ENCODE measurements around the gene THSD4. TPM values are rescaled to one million over a fixed set of nuclear protein-coding genes. Genes with fewer than 3 reads are reported as not detected.
A peak's percentile ranks its signal among the peaks of the same experiment; 100 is the strongest.

Gene THSD4
- total RNA-seq, 1 donor from 2014 or later, result 2.5 TPM

DNA sequence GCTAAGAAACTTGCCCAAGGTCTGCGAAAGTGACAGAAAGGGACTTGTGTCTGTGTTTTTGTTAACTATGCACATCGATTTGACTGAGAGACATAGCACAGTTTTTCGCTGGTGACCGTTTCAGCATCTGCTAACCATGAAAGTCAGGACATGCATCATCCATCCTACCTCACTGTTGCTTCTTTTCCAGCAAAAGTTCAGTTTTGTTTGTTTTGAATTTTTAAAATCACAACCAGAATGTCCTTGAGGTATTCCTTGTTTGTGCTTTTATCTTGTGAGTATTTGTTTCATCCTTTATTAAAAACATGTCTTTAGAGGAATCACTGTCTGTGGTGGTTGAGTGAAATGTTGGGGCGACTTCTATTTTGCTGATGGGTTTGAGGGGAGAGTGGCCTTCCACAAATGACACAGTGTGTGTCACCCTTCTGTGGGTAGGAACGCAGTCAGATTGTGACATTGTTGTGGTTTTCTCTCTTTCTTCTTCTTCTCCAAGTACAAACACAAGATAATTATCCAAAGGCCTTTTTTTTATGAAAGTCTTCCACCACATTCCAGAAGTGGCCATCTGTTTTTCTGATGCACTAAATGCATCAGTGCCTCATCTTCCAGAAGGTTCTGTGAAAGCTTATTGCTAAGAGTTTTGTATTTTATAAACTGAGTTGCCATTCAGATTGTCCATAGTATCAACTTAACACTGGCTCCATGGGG, 480.7 kb downstream of the THSD4 start:
- H3K4me3 ChIP-seq (ENCODE audit: insufficient read depth, low read depth, low read length), result no peak overlapping the region
- TF ChIP-seq, protein P1, sequence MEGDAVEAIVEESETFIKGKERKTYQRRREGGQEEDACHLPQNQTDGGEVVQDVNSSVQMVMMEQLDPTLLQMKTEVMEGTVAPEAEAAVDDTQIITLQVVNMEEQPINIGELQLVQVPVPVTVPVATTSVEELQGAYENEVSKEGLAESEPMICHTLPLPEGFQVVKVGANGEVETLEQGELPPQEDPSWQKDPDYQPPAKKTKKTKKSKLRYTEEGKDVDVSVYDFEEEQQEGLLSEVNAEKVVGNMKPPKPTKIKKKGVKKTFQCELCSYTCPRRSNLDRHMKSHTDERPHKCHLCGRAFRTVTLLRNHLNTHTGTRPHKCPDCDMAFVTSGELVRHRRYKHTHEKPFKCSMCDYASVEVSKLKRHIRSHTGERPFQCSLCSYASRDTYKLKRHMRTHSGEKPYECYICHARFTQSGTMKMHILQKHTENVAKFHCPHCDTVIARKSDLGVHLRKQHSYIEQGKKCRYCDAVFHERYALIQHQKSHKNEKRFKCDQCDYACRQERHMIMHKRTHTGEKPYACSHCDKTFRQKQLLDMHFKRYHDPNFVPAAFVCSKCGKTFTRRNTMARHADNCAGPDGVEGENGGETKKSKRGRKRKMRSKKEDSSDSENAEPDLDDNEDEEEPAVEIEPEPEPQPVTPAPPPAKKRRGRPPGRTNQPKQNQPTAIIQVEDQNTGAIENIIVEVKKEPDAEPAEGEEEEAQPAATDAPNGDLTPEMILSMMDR (IDR thresholded peaks at IDR 0.05; ENCODE audit: insufficient read depth, low read depth, low read length), result no peak
- TF ChIP-seq EZH2 (IDR thresholded peaks at IDR 0.05; ENCODE audit: insufficient read depth, low read length), result no peak
- no peaks in the 10 kb centered on the region for H3K9me3 ChIP-seq (ENCODE audit: insufficient read depth, low read depth, low read length)
- H3K79me2 ChIP-seq (ENCODE audit: insufficient read depth, low read length), result no peaks in the 10 kb centered on the region
- no peaks in the 10 kb centered on the region for H3K27me3 ChIP-seq (ENCODE audit: insufficient read depth, low read length)
- no peak for FAIRE-seq
- Mint-ChIP-seq H3K9me3 (ENCODE audit: unreplicated experiment) (no peaks in the 10 kb centered on the region), H3K27ac (ENCODE audit: unreplicated experiment) (no peak overlapping the region), H3K27me3 (ENCODE audit: low read depth, unreplicated experiment) (no peaks in the 10 kb centered on the region), H3K4me3 (ENCODE audit: unreplicated experiment) (no peak overlapping the region), H3K36me3 (ENCODE audit: low read depth, unreplicated experiment) (no peaks in the 10 kb centered on the region), H3K4me1 (ENCODE audit: low read depth, unreplicated experiment) (peaks cover 18% of the 10 kb centered on the region)
- no peak overlapping the region for H3K27ac ChIP-seq (ENCODE audit: low read depth, low read length)
- peak; percentile 12 for DNase-seq (ENCODE audit: low read depth)
- no peak overlapping the region for H3K9ac ChIP-seq (ENCODE audit: low read length)
- H3K4me1 ChIP-seq (ENCODE audit: insufficient read depth, low read length), result no peaks in the 10 kb centered on the region
- H3K36me3 ChIP-seq (ENCODE audit: insufficient read depth, low read length), result no peaks in the 10 kb centered on the region
- no peak overlapping the region for H2AFZ ChIP-seq (ENCODE audit: low read depth, low read length)
- no peak overlapping the region for H3K4me2 ChIP-seq (ENCODE audit: low read length)
- no peaks in the 10 kb centered on the region for H4K20me1 ChIP-seq (ENCODE audit: insufficient read depth, low read length)

DNA sequence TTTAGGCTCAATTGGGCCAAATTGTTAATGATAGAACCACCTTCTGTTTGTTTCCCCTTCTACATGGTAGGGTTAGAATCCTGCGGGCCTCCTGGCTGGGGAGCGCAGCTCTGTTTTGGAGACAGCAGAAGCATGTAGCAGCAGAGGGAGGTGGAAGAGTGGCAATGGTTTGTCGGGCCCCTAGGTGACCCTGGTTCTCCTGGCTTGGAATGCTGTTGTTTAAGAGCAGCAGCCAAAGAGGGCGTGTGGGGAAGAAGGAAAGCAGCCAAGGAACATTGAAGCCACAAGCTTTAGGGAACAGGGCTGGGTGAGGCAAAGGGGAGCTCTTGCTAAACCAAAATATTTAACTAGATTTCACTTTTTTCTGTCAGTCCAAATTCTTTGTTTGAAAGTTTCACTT, 481.4 kb downstream of the THSD4 start:
- no peak overlapping the region for H3K9ac ChIP-seq (ENCODE audit: low read length)
- Mint-ChIP-seq H3K9me3 (ENCODE audit: unreplicated experiment) (no peaks in the 10 kb centered on the region), H3K27ac (ENCODE audit: unreplicated experiment) (no peak overlapping the region), H3K36me3 (ENCODE audit: low read depth, unreplicated experiment) (no peaks in the 10 kb centered on the region), H3K27me3 (ENCODE audit: low read depth, unreplicated experiment) (no peaks in the 10 kb centered on the region), H3K4me1 (ENCODE audit: low read depth, unreplicated experiment) (peaks cover 18% of the 10 kb centered on the region), H3K4me3 (ENCODE audit: unreplicated experiment) (no peak overlapping the region)
- no peak overlapping the region for H3K4me3 ChIP-seq (ENCODE audit: insufficient read depth, low read depth, low read length)
- no peaks in the 10 kb centered on the region for H3K79me2 ChIP-seq (ENCODE audit: insufficient read depth, low read length)
- no peaks in the 10 kb centered on the region for H3K27me3 ChIP-seq (ENCODE audit: insufficient read depth, low read length)
- H4K20me1 ChIP-seq (ENCODE audit: insufficient read depth, low read length), result no peaks in the 10 kb centered on the region
- no peaks in the 10 kb centered on the region for H3K4me1 ChIP-seq (ENCODE audit: insufficient read depth, low read length)
- no peak overlapping the region for H2AFZ ChIP-seq (ENCODE audit: low read depth, low read length)
- no peaks in the 10 kb centered on the region for H3K36me3 ChIP-seq (ENCODE audit: insufficient read depth, low read length)
- no peak overlapping the region for H3K27ac ChIP-seq (ENCODE audit: low read depth, low read length)
- TF ChIP-seq, protein P1 (IDR thresholded peaks at IDR 0.05; ENCODE audit: insufficient read depth, low read depth, low read length), result no peak
- no peak for TF ChIP-seq EZH2 (IDR thresholded peaks at IDR 0.05; ENCODE audit: insufficient read depth, low read length)
- H3K9me3 ChIP-seq (ENCODE audit: insufficient read depth, low read depth, low read length), result no peaks in the 10 kb centered on the region
- peak; percentile 35 for DNase-seq (ENCODE audit: low read depth)
- H3K4me2 ChIP-seq (ENCODE audit: low read length), result no peak overlapping the region
- no peak for FAIRE-seq

- no peak for DNase-seq (ENCODE audit: low read depth)
- Mint-ChIP-seq H3K4me1 (ENCODE audit: low read depth, unreplicated experiment) (peaks cover 18% of the 10 kb centered on the region), H3K9me3 (ENCODE audit: unreplicated experiment) (no peaks in the 10 kb centered on the region), H3K27me3 (ENCODE audit: low read depth, unreplicated experiment) (no peaks in the 10 kb centered on the region), H3K27ac (ENCODE audit: unreplicated experiment) (no peak overlapping the region), H3K4me3 (ENCODE audit: unreplicated experiment) (no peak overlapping the region), H3K36me3 (ENCODE audit: low read depth, unreplicated experiment) (no peaks in the 10 kb centered on the region)
- Histone ChIP-seq H3K27ac (ENCODE audit: low read depth, low read length) (no peak overlapping the region), H3K27me3 (ENCODE audit: insufficient read depth, low read length) (no peaks in the 10 kb centered on the region), H3K36me3 (ENCODE audit: insufficient read depth, low read length) (no peaks in the 10 kb centered on the region), H2AFZ (ENCODE audit: low read depth, low read length) (no peak overlapping the region), H3K4me2 (ENCODE audit: low read length) (no peak overlapping the region), H3K9ac (ENCODE audit: low read length) (no peak overlapping the region), H3K79me2 (ENCODE audit: insufficient read depth, low read length) (no peaks in the 10 kb centered on the region), H3K4me3 (ENCODE audit: insufficient read depth, low read depth, low read length) (no peak overlapping the region), H3K9me3 (ENCODE audit: insufficient read depth, low read depth, low read length) (no peaks in the 10 kb centered on the region), H4K20me1 (ENCODE audit: insufficient read depth, low read length) (no peaks in the 10 kb centered on the region), H3K4me1 (ENCODE audit: insufficient read depth, low read length) (no peaks in the 10 kb centered on the region)
- FAIRE-seq, result no peak
- TF ChIP-seq, protein P1 (IDR thresholded peaks at IDR 0.05; ENCODE audit: insufficient read depth, low read depth, low read length), result no peak
- no peak for TF ChIP-seq EZH2 (IDR thresholded peaks at IDR 0.05; ENCODE audit: insufficient read depth, low read length)
Observed at GRCh38 chr15:71597126-71597525, 481.9 kb downstream of the THSD4 start.
